GM19395 (cell line): ENCODE data around the gene SIMC1.
"Not testable (repeated sequence)": the region's sequence is repeated elsewhere in the genome, so short reads cannot be mapped to it uniquely, and the experiment has no call there.

ENCODE experiments used
- ATAC-seq: cut with Tn5 transposase; IDR thresholded peaks from one replicate; pipeline ENCODE4 v1.9.1; 2021; ENCODE audit warnings: mild to moderate bottlenecking, moderate library complexity; ENCODE audit not compliant: unreplicated experiment

The SIMC1 gene

DNA sequence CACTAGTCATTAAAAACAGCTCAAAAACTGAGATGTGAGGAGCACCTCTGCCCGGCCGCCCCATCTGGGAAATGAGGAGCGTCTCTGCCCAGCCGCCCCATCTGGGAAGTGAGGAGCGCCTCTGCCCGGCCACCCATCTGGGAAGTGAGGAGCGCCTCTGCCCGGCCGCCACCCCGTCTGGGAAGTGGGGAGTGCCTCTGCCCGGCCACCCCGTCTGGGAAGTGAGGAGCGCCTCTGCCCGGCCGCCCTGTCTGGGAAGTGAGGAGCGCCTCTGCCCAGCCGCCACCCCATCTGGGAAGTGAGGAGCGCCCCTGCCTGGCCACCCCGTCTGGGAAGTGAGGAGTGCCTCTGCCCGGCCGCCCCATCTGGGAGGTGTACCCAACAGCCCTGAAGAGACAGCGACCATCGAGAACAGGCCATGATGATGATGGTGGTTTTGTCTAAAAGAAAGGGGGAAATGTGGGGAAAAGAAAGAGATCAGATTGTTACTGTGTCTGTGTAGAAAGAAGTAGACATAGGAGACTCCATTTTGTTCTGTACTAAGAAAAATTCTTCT lies 23.7 kb upstream of the SIMC1 start:
- ATAC-seq = not testable (repeated sequence)

DNA sequence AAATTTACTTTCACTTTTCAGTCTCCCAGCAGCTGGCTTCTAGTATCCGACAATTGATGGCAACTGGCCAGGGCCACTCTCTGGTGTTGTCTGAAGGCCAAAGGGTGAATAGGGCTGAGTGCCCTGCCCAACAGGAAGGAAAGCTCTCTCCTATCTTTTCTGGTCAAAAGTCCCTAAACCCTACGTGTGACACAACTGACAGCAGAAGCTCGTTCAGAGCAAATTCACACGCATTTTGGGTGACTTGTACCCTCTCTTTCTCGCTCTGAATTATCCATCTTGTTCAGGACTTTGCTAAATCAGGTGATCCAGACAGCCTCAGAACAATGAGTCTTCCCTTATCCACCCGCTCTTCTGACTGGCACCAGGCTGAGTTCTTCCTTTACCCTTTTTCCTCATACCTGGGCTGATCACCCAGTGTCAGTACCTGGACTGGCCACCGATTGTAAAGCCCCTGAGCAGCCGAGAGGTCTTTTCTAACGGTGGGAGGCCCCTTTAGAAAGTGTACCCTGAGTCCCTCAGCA lies 21.8 kb upstream of the SIMC1 start:
- not testable (repeated sequence) for ATAC-seq

DNA sequence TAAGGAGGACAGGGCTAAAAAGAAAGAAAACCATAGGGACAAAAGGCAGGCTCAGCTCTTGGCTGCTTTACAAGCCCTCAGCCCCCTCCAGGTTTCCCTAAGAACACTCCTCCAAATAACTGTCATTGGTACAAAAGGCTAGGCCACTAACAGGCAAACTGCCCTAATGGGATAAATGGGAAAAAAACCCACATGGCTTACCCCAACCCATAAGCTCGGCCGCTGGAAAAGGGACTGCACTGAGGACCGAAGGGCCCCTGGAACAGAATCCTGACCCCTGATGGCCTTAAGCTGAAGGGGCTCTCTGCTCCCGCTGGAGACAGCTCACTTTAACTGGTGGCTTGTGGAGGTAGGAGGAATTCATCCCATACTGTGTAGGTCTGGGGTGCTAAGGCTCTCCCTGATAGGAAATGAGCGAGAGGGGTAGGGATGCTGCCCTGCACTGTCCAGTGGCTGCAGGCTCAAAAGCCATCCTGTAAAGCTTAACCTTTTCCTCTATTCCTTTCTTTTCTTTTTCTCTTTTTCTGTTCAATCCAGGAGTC lies 21.0 kb upstream of the SIMC1 start:
- ATAC-seq = not testable (repeated sequence)

DNA sequence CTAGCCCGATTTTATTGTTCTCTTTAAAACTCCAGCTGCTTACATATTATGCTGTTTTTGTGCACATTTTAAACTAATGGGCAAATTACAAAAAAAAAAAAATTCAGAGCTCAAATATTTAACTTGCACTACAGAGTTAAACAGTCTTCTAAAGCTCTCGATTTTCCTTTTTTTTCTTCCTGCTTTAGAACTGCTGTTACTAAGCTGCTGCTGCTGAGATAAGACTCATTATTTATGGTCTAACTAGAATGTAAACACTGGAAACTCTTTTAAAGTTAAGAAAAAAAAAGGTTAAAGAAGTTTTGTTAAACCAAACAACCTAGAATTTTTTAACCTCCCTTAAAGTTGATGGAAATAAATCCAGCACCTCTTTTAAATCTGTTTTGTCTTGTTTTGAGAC lies 20.5 kb upstream of the SIMC1 start:
- ATAC-seq = not testable (repeated sequence)

DNA sequence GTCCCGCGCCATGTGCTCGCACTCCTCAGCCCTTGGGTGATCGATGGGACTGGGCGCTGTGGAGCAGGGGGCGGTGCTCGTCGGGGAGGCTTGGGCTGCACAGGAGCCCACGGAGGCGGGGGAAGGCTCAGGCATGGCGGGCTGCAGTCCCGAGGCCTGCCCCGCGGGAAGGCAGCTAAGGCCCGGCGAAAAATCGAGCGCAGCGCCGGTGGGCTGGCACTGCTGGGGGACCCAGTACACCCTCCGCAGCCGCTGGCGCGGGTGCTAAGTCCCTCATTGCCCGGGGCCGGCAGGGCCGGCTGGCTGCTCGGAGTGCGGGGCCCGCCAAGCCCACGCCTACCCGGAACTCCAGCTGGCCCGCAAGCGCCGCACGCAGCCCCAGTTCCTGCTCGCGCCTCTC lies 16.2 kb upstream of the SIMC1 start:
- ATAC-seq = not testable (repeated sequence)

DNA sequence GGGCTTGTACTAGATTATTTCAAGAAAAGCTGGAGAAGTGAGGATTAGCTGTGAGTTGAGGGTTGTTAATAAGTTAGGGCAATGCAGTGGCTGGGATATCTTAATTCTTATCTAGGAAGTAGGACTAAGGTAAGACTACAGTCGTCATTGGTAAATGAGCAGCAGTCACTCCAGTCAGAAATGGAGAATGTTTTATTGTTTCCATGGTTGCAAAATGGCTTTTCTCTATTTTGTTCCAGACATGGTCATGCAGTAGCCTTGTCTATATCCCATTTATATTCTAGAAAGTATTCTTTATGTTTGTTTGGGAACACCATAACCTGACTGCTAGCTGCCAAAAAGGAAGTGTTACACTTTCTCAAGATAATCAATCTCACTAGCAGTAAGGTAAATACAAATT lies 9.9 kb upstream of the SIMC1 start:
- not testable (repeated sequence) for ATAC-seq

DNA sequence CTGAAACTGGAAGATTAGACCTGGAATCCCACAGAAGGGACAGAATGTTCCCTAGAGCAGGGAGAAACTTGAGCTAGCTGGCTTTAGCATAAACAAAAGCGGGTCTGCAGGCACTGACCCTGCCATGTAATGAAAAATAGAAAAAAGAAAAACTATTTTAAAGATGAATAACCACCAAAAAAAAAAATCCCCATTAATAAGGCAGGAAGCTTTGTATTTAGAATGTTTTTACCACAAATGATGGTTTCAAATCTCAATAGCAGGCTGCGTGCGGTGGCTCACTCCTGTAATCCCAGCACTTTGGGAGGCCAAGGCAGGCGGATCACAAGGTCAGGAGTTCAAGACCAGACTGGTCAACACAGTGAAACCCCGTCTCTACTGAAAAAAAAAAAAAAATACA lies 5.0 kb upstream of the SIMC1 start:
- ATAC-seq = not testable (repeated sequence)

DNA sequence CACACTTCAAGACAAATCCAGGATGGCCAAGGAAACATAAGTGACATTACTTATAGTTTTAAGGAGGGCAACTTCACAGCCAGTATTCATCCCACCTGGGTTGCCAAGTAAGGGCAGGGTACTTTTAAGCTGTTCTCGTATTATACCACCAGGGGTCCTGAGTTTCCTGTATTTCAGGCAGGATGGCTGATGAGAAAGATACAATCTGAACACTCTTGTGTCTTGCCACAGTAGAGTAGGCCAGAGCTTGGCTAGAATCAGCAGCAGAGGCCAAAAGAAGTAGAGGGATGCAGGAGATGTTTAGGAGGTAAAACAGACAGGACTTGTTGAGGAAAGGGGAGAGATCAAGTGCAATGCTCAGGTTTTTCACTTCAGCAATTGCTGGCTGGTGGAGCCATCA lies 3.1 kb upstream of the SIMC1 start:
- ATAC-seq = peak; percentile 52

DNA sequence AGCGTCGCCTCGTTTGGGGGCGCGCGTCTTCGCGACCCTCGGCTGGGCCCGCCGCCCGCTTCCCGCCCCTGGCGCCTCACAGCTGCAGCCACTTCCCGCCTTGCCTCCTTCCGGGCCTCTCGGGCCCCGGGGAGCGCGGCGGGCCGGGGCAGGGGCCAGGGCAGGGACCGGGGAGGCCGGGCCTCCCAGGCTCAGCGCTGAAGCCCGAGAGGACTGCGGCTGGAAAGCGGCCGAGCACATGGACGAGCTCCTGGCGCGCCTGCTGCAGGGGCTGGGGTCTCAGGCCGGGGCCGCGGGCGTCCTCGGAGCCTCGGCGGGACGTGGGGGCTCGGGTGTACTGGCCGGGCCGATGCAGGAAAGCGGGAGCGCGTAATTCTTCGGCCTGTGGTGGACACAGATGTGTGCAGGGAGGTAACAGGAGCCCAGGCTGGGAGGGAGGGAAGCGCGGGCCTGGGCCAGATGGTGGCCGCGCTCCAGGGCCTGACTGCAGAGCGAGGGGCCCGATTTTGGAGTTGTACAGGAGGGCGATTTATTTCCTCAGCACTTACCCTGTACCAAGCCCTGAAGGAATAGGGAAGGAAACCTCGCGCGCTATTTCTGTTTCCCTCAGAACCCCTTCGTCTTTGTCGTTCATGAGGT lies 540 bp downstream of the SIMC1 start:
- peak; percentile 39 for ATAC-seq

DNA sequence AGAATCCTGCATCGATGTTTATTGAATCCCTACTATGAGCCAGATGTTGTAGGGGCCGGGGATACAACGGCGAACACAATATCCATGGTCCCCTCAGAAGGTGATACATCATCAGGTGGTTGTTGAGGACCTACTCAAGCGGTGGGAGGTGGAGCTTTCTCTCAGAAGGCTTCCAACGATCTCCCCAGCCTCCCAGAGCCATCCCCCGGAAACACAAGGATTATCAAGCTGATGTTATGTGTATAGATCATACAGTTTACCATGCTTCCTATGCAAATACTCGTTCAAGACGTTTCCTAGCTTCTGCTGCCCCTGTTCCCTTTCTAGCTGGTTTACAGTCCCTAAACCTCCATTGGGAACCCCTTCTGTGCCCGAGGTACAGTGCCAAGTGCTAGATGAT lies 1.1 kb downstream of the SIMC1 start:
- ATAC-seq = not testable (repeated sequence)

DNA sequence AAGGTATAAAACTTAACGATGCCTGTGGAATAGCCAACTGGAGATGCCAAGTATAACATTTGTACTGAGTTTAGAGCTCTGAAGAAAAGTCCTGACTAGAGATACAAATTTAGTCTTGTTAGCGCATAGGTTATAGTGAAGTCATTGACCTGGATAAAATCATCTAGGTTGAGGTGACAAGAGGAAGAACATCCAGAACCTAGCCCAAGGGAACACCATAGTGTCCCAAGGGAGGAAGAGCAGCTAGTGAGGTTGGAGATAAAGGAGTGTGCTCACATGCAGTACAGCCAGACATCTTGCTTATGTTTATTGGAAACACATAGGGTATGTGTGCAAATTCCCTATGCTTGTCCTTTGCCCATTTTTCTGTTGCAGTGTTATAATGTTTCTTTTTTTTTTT lies 6.1 kb downstream of the SIMC1 start:
- ATAC-seq = not testable (repeated sequence)

DNA sequence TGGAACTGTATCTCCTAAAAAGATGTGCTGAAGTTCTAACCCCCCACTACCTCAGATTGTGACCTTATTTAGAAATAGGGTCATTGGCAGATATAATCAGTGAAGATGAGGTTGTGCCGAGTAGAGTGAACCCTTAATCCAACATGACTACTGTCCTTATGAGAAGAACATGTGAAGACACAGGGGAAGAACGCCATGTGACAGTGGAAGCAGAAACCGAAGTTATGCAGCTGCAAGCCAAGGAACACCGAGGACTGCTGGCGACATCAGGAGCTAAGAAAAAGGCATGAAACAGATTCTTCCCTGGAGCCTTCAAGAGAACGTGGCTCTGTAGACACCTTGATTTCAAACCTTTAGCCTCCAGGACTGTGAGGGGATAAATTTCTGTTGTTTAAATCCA lies 6.8 kb downstream of the SIMC1 start:
- ATAC-seq = not testable (repeated sequence)

DNA sequence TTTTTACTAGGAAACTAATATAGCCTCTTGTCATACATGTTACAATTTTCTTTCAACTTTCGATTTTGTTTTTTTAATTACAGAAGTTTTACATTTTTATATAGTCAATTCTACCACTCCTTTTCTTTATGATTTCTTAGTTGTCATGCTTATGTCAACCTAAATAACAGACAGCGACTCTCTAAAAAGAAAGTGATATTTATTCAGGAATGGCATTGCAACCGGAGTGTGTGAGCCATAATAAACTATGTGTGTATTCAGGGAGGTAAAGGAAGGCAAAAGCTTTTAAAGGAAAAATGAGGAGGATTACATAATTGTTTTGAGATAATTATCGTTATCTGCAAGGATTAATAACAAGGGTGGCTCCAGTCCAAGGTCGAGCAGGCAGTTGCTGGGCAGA lies 7.3 kb downstream of the SIMC1 start:
- ATAC-seq = not testable (repeated sequence)

DNA sequence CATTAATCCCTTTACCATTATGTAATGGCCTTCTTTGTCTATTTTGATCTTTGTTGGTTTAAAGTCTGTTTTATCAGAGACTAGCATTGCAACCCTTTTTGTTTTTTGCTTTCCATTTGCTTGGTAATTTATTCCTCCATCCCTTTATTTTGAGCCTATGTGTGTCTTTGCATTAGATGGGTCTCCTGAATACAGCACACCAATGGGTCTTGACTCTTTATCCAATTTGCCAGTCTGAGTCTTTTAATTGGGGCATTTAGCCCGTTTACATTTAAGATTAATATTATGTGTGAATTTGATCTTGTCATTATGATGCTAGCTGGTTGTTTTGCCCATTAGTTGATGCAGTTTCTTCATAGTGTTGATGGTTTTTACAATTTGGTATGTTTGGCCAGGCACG lies 12.5 kb downstream of the SIMC1 start:
- ATAC-seq = not testable (repeated sequence)

DNA sequence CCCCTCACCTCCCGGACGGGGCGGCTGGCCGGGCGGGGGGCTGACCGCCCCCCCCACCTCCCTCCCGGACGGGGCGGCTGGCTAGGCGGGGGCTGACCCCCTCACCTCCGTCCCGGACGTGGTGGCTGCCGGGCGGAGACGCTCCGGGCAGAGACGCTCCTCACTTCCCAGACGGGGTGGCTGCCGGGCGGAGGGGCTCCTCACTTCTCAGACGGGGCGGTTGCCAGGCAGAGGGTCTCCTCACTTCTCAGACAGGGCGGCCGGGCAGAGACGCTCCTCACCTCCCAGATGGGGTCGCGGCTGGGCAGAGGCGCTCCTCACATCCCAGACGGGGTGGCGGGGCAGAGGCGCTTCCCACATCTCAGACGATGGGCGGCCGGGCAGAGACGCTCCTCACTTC lies 13.9 kb downstream of the SIMC1 start:
- ATAC-seq = not testable (repeated sequence)

DNA sequence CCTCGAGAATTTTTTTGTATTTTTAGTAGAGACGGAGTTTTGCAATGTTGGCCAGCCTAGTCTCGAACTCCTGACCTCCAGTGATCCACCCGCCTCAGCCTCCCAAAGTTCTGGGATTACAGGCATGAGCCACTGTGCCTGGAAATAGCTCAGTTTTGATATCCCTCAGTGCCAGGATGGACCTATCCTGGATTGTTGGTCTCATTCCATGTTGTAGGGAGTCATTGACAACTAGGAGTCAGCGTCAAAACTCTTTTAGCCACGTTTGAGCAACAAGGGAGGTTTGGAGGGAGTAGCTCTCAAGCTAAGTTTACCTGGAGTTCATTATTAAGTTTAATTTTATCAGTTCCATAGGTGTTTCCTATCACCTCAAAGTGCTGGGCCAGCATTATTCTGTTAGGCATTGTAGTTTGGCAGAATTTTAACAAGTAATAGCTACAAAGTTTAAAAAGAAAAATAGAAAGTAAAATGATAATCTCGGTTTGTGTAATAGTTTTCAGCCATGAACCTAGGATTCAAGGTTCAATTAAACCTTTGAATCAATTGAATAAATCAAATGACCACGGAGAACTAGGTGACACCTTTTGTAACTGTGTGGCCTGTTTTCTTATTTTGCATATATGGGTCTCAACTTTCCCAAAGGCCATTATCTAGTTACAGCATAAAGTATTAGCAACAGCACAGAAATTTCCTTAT lies 15.3 kb downstream of the SIMC1 start:
- not testable (repeated sequence) for ATAC-seq

DNA sequence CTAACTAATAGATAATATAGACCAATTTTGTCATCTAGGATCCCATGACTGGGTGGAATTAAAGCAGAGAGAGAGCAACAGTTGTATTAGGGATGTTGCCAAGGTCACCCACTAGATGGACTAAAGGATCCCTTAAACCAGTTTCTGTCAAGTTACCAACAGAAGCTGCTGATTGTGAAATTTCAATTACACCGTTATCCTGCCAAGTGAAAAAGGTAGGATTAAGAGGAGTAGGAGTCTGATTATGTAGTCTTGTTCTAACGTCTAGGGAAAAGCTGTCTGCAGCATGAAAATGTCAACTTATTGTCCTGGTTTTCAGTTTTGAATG lies 15.8 kb downstream of the SIMC1 start:
- ATAC-seq = not testable (repeated sequence)

DNA sequence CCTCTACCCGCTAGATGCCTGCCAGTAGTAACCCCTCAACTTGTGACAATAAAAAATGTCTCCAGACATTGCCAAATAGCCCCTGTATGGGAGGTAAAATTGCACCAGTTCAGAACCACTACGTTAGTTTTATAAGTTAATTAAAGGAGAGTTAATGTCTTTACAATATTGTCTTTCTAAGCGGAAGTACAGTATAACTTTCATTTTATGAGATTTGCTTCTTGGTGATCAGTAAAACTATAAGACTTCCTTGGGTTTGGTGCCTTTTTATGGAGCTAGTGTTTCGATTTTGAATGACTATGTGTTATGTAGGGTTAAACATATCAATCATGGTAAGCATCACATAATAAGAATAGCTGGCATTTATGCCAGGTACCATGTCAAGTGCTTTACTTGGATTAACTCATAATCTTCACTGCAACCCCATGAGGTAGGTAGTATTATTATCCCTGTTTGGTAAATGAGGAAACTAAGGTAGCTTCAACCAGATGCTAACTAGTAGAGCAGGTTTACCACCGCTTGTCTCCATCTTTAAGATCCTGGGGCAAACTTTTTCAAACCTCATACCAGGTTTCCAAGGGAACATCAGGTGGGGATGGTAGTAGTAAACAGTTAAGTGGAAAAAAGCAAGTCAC lies 19.8 kb downstream of the SIMC1 start:
- not testable (repeated sequence) for ATAC-seq

DNA sequence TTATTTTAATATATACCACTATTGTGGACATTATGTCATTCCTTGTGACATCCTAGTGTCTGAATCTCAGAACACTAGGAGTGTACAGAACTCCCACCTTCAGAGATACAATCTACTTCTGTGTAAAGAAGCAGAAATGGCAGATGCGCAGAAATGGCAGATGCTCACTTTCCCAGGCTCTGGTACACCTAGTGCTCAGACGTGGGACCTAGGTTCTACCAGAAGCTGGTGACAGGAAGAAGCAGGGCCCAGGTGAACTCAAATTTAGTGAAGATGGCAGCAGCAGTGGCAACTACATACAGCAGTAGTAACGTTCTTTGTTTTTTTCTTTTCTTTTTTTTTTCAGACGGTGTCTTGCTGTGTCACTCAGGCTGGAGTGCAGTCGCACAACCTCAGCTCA lies 22.5 kb downstream of the SIMC1 start:
- ATAC-seq = not testable (repeated sequence)

DNA sequence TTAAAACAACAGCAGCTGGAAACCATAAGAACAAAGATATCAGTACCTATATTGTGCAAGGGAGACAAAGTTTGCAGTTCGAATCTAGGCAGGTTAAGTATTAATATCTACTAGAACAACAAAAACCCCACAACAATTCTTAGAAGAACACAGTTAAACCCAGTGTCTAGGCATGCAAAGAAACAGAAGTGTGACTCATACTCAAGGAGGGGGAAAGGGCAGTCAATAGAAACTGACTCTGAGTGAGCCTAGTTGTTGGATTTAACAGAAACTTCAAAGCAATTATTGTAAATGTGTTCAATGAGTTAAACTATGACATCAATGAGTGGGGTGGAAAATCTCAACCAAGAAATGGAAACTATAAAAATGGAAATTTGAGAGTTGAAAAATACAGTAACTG lies 28.2 kb downstream of the SIMC1 start:
- not testable (repeated sequence) for ATAC-seq

DNA sequence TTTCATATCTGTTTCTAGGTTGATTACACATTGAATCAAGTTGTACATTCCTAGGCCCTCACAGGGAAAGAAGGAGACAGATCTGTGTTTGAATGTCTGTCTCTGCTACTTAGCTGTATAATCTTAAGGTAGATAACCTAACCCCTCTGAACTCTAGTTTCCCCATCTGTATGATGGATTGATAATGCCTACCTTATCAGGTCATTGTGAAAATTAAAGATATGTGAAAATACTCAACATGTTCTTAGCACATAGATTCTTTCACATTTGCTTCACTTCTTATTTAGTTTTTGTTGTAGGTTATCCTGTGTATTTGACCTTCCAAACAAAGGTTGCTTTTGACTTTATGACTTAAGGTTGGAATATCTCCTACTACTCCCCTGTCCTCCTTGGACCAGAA lies 50.8 kb downstream of the SIMC1 start:
- not testable (repeated sequence) for ATAC-seq
